Measurements from ENCODE around the gene BMP2. TPM values are rescaled to one million over a fixed set of nuclear protein-coding genes. Genes with fewer than 3 reads are reported as not detected.

The BMP2 gene
- total RNA-seq, 1 experiment from 2014 or later = 24.3 TPM

- Histone ChIP-seq H3K9me3 (no peaks in the 10 kb centered on the region), H3K4me3 (ENCODE audit: low read depth, low read length) (no peak overlapping the region), H3K4me1 (no peaks in the 10 kb centered on the region), H3K36me3 (ENCODE audit: control insufficient read depth, insufficient read depth, low read length) (no peaks in the 10 kb centered on the region), H3K27me3 (replicated peaks; ENCODE audit: control insufficient read depth, insufficient read depth, low read length) (no peaks in the 10 kb centered on the region)
- Mint-ChIP-seq H3K27ac (ENCODE audit: unreplicated experiment) (no peak overlapping the region), H3K4me1 (ENCODE audit: low read depth, unreplicated experiment) (no peaks in the 10 kb centered on the region), H3K4me3 (ENCODE audit: unreplicated experiment) (no peak overlapping the region), H3K36me3 (ENCODE audit: insufficient read depth, unreplicated experiment) (no peaks in the 10 kb centered on the region), H3K9me3 (ENCODE audit: unreplicated experiment) (no peaks in the 10 kb centered on the region), H3K27me3 (ENCODE audit: insufficient read depth, unreplicated experiment) (no peaks in the 10 kb centered on the region)
- no TSS peak for BruUV-seq (replicated peaks)
- ChIA-PET POLR2A (no interaction called here), CTCF (no interaction called here)
- no peak for DNase-seq
- intact Hi-C loops (cut with micrococcal nuclease; ENCODE audit: unreplicated experiment) = no loop called here
- TF ChIP-seq CTCF (IDR thresholded peaks at IDR 0.05; ENCODE audit: insufficient read depth in 1 of 2, low read depth in 1 of 2, low read length in 1 of 2, severe bottlenecking in 1 of 2, unreplicated experiment in 1 of 2) = no peak
Observed at GRCh38 chr20:6726761-6727160, 40.7 kb upstream of the BMP2 start.

- H3K4me3 Mint-ChIP-seq (ENCODE audit: unreplicated experiment) = no peak overlapping the region
- DNase-seq = no peak
- Histone ChIP-seq H3K27me3 (replicated peaks; ENCODE audit: control insufficient read depth, insufficient read depth, low read length) (no peaks in the 10 kb centered on the region), H3K4me1 (peaks cover 3% of the 10 kb centered on the region; the same call in 1 of the 2 replicates), H3K9me3 (no peaks in the 10 kb centered on the region), H3K4me3 (ENCODE audit: low read depth, low read length) (no peak overlapping the region), H3K36me3 (ENCODE audit: control insufficient read depth, insufficient read depth, low read length) (no peaks in the 10 kb centered on the region)
- H3K9me3 Mint-ChIP-seq (ENCODE audit: unreplicated experiment) = no peaks in the 10 kb centered on the region
- ChIA-PET CTCF (no interaction called here), POLR2A (no interaction called here)
- no peak for TF ChIP-seq CTCF (IDR thresholded peaks at IDR 0.05; ENCODE audit: insufficient read depth in 1 of 2, low read depth in 1 of 2, low read length in 1 of 2, severe bottlenecking in 1 of 2, unreplicated experiment in 1 of 2)
- BruUV-seq (replicated peaks) = no TSS peak
- intact Hi-C loops (cut with micrococcal nuclease; ENCODE audit: unreplicated experiment) = no loop called here
- H3K36me3 Mint-ChIP-seq (ENCODE audit: insufficient read depth, unreplicated experiment) = no peaks in the 10 kb centered on the region
- H3K27ac Mint-ChIP-seq (ENCODE audit: unreplicated experiment) = no peak overlapping the region
- no peaks in the 10 kb centered on the region for H3K27me3 Mint-ChIP-seq (ENCODE audit: insufficient read depth, unreplicated experiment)
- peaks cover 10% of the 10 kb centered on the region for H3K4me1 Mint-ChIP-seq (ENCODE audit: low read depth, unreplicated experiment)
Observed at GRCh38 chr20:6730672-6731328, 36.7 kb upstream of the BMP2 start.

- H3K27me3 Mint-ChIP-seq (ENCODE audit: insufficient read depth, unreplicated experiment) = no peaks in the 10 kb centered on the region
- no peak for DNase-seq
- TF ChIP-seq CTCF (IDR thresholded peaks at IDR 0.05; ENCODE audit: insufficient read depth in 1 of 2, low read depth in 1 of 2, low read length in 1 of 2, severe bottlenecking in 1 of 2, unreplicated experiment in 1 of 2) = no peak
- peaks cover 15% of the 10 kb centered on the region for H3K4me1 ChIP-seq
- no peak overlapping the region for H3K4me3 Mint-ChIP-seq (ENCODE audit: unreplicated experiment)
- ChIA-PET POLR2A (no interaction called here), CTCF (no interaction called here)
- H3K36me3 ChIP-seq (ENCODE audit: control insufficient read depth, insufficient read depth, low read length) = no peaks in the 10 kb centered on the region
- no peak overlapping the region for H3K27ac Mint-ChIP-seq (ENCODE audit: unreplicated experiment)
- H3K4me3 ChIP-seq (ENCODE audit: low read depth, low read length) = no peak overlapping the region
- no peaks in the 10 kb centered on the region for H3K36me3 Mint-ChIP-seq (ENCODE audit: insufficient read depth, unreplicated experiment)
- no peaks in the 10 kb centered on the region for H3K27me3 ChIP-seq (replicated peaks; ENCODE audit: control insufficient read depth, insufficient read depth, low read length)
- H3K4me1 Mint-ChIP-seq (ENCODE audit: low read depth, unreplicated experiment) = peaks cover 21% of the 10 kb centered on the region
- intact Hi-C loops (cut with micrococcal nuclease; ENCODE audit: unreplicated experiment) = no loop called here
- BruUV-seq (replicated peaks) = no TSS peak
- no peaks in the 10 kb centered on the region for H3K9me3 Mint-ChIP-seq (ENCODE audit: unreplicated experiment)
- no peaks in the 10 kb centered on the region for H3K9me3 ChIP-seq
Observed at GRCh38 chr20:6732001-6732447, 35.5 kb upstream of the BMP2 start.

Data from Caco-2 (cell line).